ENCODE data around the gene GPR146.

Gene GPR146

GRCh38 chr7:1030444-1031070, 13.8 kb upstream of the GPR146 start:
- H2BK120ac ChIP-seq (ENCODE audit: low read depth, low read length), result no peak overlapping the region
- H3K18ac ChIP-seq (ENCODE audit: low read depth in 1 of 2, low read length in 2 of 2), result no peak overlapping the region
- peak overlapping the region in 1 of 2 experiments; percentile 16 for H2BK12ac ChIP-seq (ENCODE audit: low read length in 2 of 2)
- H3K9ac ChIP-seq (ENCODE audit: low read length), result no peak overlapping the region
- no peak overlapping the region for H3K27ac ChIP-seq (ENCODE audit: low read length, poor library complexity, severe bottlenecking)
- WGBS, result 89% methylated on average over 12 of the region's 12 CpGs
- H3K36me3 ChIP-seq (ENCODE audit: control insufficient read depth in 1 of 2, insufficient read depth in 2 of 2, low read depth in 1 of 2, low read length in 2 of 2), result peaks cover 11 to 22% of the 10 kb centered on the region in 2 experiments
- H3K4me3 ChIP-seq (ENCODE audit: insufficient read depth in 1 of 2, low read depth in 1 of 2, low read length in 2 of 2), result no peak overlapping the region
- no peak overlapping the region for H3K4me2 ChIP-seq (ENCODE audit: low read length, poor library complexity, severe bottlenecking)
- H2BK5ac ChIP-seq (ENCODE audit: low read depth, low read length, poor library complexity, severe bottlenecking), result no peak overlapping the region
- H3K9me3 ChIP-seq (ENCODE audit: control insufficient read depth, low read length), result no peaks in the 10 kb centered on the region
- H3K4ac ChIP-seq (ENCODE audit: low read depth in 1 of 2, low read length in 2 of 2), result peak overlapping the region in 1 of 2 experiments; percentile 15
- DNase-seq, result no peak
- H2AK5ac ChIP-seq (ENCODE audit: low read length, severe bottlenecking), result no peak overlapping the region
- peaks cover 46% of the 10 kb centered on the region for H3K79me1 ChIP-seq (replicated peaks; ENCODE audit: low read length, poor library complexity, severe bottlenecking)
- H4K91ac ChIP-seq (ENCODE audit: low read length), result peak overlapping the region; percentile 57
- H2AFZ ChIP-seq (ENCODE audit: low read depth, low read length), result no peak overlapping the region
- no peak overlapping the region for H4K8ac ChIP-seq (ENCODE audit: low read length)
- H3K14ac ChIP-seq (ENCODE audit: low read length in 2 of 2), result no peak overlapping the region
- no peaks in the 10 kb centered on the region for H3K27me3 ChIP-seq (ENCODE audit: control insufficient read depth in 1 of 2, insufficient read depth in 1 of 2, low read length in 2 of 2)
- H3K23ac ChIP-seq (ENCODE audit: low read length in 2 of 2), result no peak overlapping the region
- H2BK15ac ChIP-seq (ENCODE audit: low read depth, poor library complexity, severe bottlenecking), result no peak overlapping the region
- H3K4me1 ChIP-seq (ENCODE audit: control insufficient read depth, insufficient read depth, low read depth, low read length), result peaks cover 26% of the 10 kb centered on the region

GRCh38 chr7:1031716-1032455, 12.5 kb upstream of the GPR146 start:
- no peak overlapping the region for H3K9ac ChIP-seq (ENCODE audit: low read length)
- no peak overlapping the region for H3K4me2 ChIP-seq (ENCODE audit: low read length, poor library complexity, severe bottlenecking)
- H4K8ac ChIP-seq (ENCODE audit: low read length), result no peak overlapping the region
- DNase-seq, result no peak
- no peak overlapping the region for H2BK12ac ChIP-seq (ENCODE audit: low read length in 2 of 2)
- H3K9me3 ChIP-seq (ENCODE audit: control insufficient read depth, low read length), result no peaks in the 10 kb centered on the region
- peaks cover 0 to 18% of the 10 kb centered on the region in 2 experiments for H3K36me3 ChIP-seq (ENCODE audit: control insufficient read depth in 1 of 2, insufficient read depth in 2 of 2, low read depth in 1 of 2, low read length in 2 of 2)
- H2BK120ac ChIP-seq (ENCODE audit: low read depth, low read length), result no peak overlapping the region
- H3K14ac ChIP-seq (ENCODE audit: low read length in 2 of 2), result no peak overlapping the region
- H3K4me1 ChIP-seq (ENCODE audit: control insufficient read depth, insufficient read depth, low read depth, low read length), result peaks cover 23% of the 10 kb centered on the region
- no peak overlapping the region for H3K27ac ChIP-seq (ENCODE audit: low read length, poor library complexity, severe bottlenecking)
- H3K4ac ChIP-seq (ENCODE audit: low read depth in 1 of 2, low read length in 2 of 2), result no peak overlapping the region
- no peak overlapping the region for H3K4me3 ChIP-seq (ENCODE audit: insufficient read depth in 1 of 2, low read depth in 1 of 2, low read length in 2 of 2)
- no peak overlapping the region for H3K18ac ChIP-seq (ENCODE audit: low read depth in 1 of 2, low read length in 2 of 2)
- H2AFZ ChIP-seq (ENCODE audit: low read depth, low read length), result no peak overlapping the region
- H3K79me1 ChIP-seq (replicated peaks; ENCODE audit: low read length, poor library complexity, severe bottlenecking), result peaks cover 41% of the 10 kb centered on the region
- no peak overlapping the region for H4K91ac ChIP-seq (ENCODE audit: low read length)
- no peaks in the 10 kb centered on the region for H3K27me3 ChIP-seq (ENCODE audit: control insufficient read depth in 1 of 2, insufficient read depth in 1 of 2, low read length in 2 of 2)
- no peak overlapping the region for H2AK5ac ChIP-seq (ENCODE audit: low read length, severe bottlenecking)
- no peak overlapping the region for H2BK15ac ChIP-seq (ENCODE audit: low read depth, poor library complexity, severe bottlenecking)
- no peak overlapping the region for H3K23ac ChIP-seq (ENCODE audit: low read length in 2 of 2)
- 92% methylated on average over 24 of the region's 33 CpGs for WGBS
- H2BK5ac ChIP-seq (ENCODE audit: low read depth, low read length, poor library complexity, severe bottlenecking), result no peak overlapping the region

GRCh38 chr7:1032536-1033181, 11.7 kb upstream of the GPR146 start:
- Histone ChIP-seq H3K4me2 (ENCODE audit: low read length, poor library complexity, severe bottlenecking) (no peak overlapping the region), H3K4ac (ENCODE audit: low read depth in 1 of 2, low read length in 2 of 2) (no peak overlapping the region), H3K9ac (ENCODE audit: low read length) (no peak overlapping the region), H2AFZ (ENCODE audit: low read depth, low read length) (no peak overlapping the region), H3K36me3 (ENCODE audit: control insufficient read depth in 1 of 2, insufficient read depth in 2 of 2, low read depth in 1 of 2, low read length in 2 of 2) (peaks cover 0 to 18% of the 10 kb centered on the region in 2 experiments), H3K18ac (ENCODE audit: low read depth in 1 of 2, low read length in 2 of 2) (no peak overlapping the region), H2AK5ac (ENCODE audit: low read length, severe bottlenecking) (no peak overlapping the region), H2BK120ac (ENCODE audit: low read depth, low read length) (no peak overlapping the region), H2BK12ac (ENCODE audit: low read length in 2 of 2) (peak overlapping the region in 1 of 2 experiments; percentile 58), H4K8ac (ENCODE audit: low read length) (no peak overlapping the region), H4K91ac (ENCODE audit: low read length) (no peak overlapping the region), H3K4me1 (ENCODE audit: control insufficient read depth, insufficient read depth, low read depth, low read length) (peaks cover 17% of the 10 kb centered on the region), H3K79me1 (replicated peaks; ENCODE audit: low read length, poor library complexity, severe bottlenecking) (peaks cover 41% of the 10 kb centered on the region), H2BK15ac (ENCODE audit: low read depth, poor library complexity, severe bottlenecking) (no peak overlapping the region), H3K27ac (ENCODE audit: low read length, poor library complexity, severe bottlenecking) (no peak overlapping the region), H3K23ac (ENCODE audit: low read length in 2 of 2) (no peak overlapping the region), H3K14ac (ENCODE audit: low read length in 2 of 2) (no peak overlapping the region), H3K27me3 (ENCODE audit: control insufficient read depth in 1 of 2, insufficient read depth in 1 of 2, low read length in 2 of 2) (no peaks in the 10 kb centered on the region), H3K4me3 (ENCODE audit: insufficient read depth in 1 of 2, low read depth in 1 of 2, low read length in 2 of 2) (no peak overlapping the region), H3K9me3 (ENCODE audit: control insufficient read depth, low read length) (no peaks in the 10 kb centered on the region), H2BK5ac (ENCODE audit: low read depth, low read length, poor library complexity, severe bottlenecking) (no peak overlapping the region)
- WGBS, result 96% methylated on average over 25 of the region's 25 CpGs
- no peak for DNase-seq

- Histone ChIP-seq H3K4me1 (ENCODE audit: control insufficient read depth, insufficient read depth, low read depth, low read length) (peaks cover 16% of the 10 kb centered on the region), H4K8ac (ENCODE audit: low read length) (no peak overlapping the region), H3K23ac (ENCODE audit: low read length in 2 of 2) (no peak overlapping the region), H3K4ac (ENCODE audit: low read depth in 1 of 2, low read length in 2 of 2) (no peak overlapping the region), H2BK12ac (ENCODE audit: low read length in 2 of 2) (no peak overlapping the region), H4K91ac (ENCODE audit: low read length) (peak overlapping the region; percentile 47), H3K9me3 (ENCODE audit: control insufficient read depth, low read length) (no peaks in the 10 kb centered on the region), H3K79me1 (replicated peaks; ENCODE audit: low read length, poor library complexity, severe bottlenecking) (peaks cover 41% of the 10 kb centered on the region), H2AK5ac (ENCODE audit: low read length, severe bottlenecking) (no peak overlapping the region), H2BK120ac (ENCODE audit: low read depth, low read length) (no peak overlapping the region), H2AFZ (ENCODE audit: low read depth, low read length) (no peak overlapping the region), H3K18ac (ENCODE audit: low read depth in 1 of 2, low read length in 2 of 2) (no peak overlapping the region), H3K27ac (ENCODE audit: low read length, poor library complexity, severe bottlenecking) (no peak overlapping the region), H2BK15ac (ENCODE audit: low read depth, poor library complexity, severe bottlenecking) (no peak overlapping the region), H3K4me2 (ENCODE audit: low read length, poor library complexity, severe bottlenecking) (no peak overlapping the region), H3K14ac (ENCODE audit: low read length in 2 of 2) (no peak overlapping the region), H3K9ac (ENCODE audit: low read length) (no peak overlapping the region), H3K27me3 (ENCODE audit: control insufficient read depth in 1 of 2, insufficient read depth in 1 of 2, low read length in 2 of 2) (no peaks in the 10 kb centered on the region), H2BK5ac (ENCODE audit: low read depth, low read length, poor library complexity, severe bottlenecking) (no peak overlapping the region), H3K36me3 (ENCODE audit: control insufficient read depth in 1 of 2, insufficient read depth in 2 of 2, low read depth in 1 of 2, low read length in 2 of 2) (peaks cover 0 to 18% of the 10 kb centered on the region in 2 experiments), H3K4me3 (ENCODE audit: insufficient read depth in 1 of 2, low read depth in 1 of 2, low read length in 2 of 2) (no peak overlapping the region)
- DNase-seq, result no peak
- 96% methylated on average over 20 of the region's 20 CpGs for WGBS
These were observed 10.7 kb upstream of the GPR146 start for GRCh38 chr7:1033546-1034145.
